ENCODE measurements around the gene MMP8.

MMP8 gene

DNA sequence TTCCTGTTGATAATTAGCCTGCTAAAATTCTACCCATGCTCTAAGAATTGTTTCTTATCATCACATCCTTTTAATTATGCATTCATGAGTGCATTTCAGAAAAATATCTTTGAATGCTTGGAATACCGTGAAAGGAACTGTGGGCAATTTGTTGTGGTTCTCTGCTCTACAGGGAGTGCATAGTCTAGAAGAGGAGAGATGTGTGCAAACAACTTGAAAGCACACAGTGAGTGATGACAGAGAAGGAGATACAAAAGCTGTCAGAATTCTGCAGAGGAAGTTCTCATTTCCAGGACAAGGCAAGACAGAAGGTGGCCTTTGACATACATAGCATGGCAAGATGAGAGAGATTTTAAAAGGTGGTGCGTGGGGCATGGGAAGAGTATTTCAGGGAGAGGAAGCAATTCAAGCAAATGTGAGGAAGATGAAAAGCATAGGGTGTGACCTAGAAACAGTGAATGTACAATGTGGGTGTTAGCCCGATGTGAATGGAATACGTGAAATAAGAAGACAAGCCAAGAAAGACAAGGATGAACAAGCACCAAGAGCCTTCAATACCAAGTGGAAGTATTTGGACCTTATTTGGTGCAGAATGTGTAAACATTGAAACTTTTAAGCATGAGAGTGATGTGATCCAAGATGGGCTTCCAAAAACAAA, 5.0 kb downstream of the MMP8 start:
- DNase-seq, result no peak

GRCh38 chr11:102717280-102717679, 7.5 kb downstream of the MMP8 start:
- no peak for DNase-seq

DNA sequence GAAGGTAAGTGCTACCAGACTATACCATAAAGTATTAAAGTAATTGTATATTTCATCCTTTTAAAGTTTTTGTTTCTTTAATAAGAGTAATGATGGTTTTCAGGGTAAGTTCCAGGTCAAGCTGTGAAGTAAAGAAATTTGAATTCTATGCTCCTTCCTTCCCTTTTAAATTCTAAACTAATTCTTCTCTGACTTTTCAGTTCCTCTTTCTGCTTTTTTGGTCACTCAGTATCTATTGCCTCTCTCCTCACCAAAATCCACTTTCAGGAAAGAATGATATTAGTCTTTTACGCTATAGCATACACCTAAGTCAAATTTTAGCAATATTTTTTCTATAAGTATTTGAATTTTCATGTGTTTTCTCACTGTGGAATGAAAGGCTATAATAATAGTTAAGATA, 8.2 kb downstream of the MMP8 start:
- DNase-seq, result no peak

GRCh38 chr11:102712137-102712536, 12.6 kb downstream of the MMP8 start:
- DNase-seq, result no peak

DNA sequence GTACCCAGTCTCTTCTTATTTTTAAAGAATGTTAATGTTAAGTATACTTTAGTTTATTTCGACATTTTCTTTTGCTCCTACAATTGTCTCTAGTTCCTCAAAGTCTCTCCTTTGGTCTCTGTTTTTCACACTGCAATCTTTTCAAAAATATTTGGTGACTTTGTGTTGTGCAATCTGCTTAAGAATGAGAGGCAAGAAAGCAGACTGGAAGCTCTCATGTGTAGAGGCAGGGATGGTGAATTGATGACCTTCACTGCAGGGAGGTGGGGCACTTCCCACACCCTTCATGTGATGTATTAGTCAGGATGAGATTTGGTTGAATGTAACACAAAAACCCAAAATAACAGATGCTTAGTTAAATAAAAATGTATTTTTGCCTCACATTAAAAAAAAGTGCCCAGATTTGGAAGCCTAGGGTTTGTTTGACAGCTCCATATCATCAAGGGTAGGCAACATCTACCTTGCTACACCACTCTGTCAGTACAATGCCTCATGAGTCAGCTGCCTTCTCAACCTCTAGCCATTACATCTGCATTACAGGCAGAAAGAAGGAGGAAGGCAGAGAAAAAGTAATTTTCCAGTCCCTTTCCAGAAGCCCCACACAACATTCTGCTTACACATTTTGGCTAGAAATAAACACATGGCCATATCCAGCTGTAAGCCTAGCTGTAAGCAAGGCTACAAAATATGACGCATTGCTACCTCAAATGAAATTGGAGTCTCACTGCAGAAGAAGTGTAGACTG, 15.4 kb downstream of the MMP8 start:
- no peak for DNase-seq

DNA sequence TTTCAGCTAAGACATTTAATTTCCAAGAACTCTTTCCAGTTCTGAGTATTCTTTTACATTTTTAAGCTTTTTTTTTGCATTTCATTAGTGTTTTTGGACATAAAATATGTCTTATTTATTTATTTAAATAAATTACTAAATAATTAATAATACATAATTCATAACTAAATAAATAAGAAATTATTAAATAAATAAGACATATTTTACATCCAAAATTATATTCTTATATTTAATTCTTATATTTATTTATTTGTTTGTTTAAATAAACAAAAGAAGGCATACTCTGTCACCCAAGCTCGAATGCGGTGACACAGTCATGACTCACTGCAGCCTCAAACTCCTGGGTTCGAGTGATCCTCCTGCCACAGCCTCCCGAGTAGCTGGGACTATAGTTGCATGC, 16.1 kb downstream of the MMP8 start:
- no peak for DNase-seq

DNA sequence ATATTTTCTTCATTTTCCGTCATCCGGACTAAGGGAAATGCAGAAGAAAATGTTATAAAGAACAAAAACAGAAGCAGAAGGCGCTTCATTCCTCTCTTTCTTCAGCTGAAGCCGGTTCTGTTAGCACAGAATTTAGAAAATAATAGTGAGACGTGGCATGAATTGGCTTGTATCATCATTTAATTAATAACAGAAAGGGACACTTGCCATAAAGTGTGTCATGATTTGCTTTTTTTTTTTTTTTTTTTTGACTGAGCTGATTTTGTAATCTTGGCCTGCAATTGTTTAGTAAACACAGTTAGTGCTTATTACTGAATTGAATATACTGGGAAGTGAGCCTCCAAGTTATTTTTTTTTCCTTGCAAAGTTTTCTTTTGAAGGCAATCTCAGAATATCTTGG, 19.1 kb downstream of the MMP8 start, which contains the start of gene MMP27:
Gene MMP27, minus strand, starts transcription at position 144 of the 400 bp plus-strand sequence. Its CDS starts 55 bp downstream, at position 89.
- DNase-seq, result no peak

DNA sequence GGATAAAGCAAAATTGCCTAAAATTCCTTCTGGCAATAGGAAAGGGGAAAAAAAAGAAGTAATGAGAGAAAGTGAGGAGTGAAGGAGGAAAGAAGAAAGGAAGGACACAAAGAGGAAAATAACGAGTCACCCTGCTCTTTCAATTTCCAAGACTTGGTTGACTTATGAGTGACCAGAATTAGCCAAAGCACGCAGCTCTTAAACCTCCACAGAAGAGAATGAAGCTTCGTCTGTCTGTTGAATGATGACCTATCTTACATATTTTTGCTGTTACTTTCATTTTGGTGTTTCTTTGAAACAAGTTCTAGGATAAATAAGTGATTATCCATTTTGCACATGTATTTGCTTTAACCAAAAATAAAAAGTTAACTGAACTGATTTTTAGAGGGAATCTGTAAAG, 19.9 kb downstream of the MMP8 start:
- no peak for DNase-seq

DNA sequence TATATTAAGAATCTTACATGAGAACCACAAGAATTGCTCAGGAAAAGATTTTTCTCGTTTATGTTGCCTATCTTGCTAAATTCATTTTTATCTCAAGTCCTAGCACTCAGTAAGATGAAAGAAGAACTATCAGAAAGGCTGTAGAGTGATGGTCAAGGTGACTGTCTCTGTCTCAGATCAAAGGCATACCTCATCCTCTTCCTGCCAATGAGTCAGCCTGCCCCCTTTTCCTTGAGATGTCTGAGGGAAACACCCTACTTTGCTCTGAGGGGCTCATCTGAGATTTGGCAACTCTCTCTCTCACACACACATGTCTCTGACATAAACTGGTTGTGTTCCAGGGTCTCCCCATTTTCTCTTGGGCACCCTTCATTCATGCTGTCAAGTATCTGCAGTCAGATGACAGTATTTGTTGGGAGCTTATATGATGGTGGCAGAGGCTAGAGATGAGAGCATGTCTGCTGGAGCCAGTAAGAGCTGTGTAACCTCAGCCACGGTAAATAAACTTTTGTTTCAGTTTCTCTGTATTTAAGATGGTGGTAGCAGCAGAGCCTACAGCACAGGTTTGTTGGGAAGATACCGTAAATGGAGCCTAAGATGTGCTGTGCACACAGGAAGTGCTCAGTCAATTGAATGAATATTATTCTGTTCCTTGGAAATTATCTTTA, 20.8 kb downstream of the MMP8 start:
- DNase-seq, result no peak

- DNase-seq, result no peak
Measured at GRCh38 chr11:102695201-102695600, 29.6 kb downstream of the MMP8 start.

DNA sequence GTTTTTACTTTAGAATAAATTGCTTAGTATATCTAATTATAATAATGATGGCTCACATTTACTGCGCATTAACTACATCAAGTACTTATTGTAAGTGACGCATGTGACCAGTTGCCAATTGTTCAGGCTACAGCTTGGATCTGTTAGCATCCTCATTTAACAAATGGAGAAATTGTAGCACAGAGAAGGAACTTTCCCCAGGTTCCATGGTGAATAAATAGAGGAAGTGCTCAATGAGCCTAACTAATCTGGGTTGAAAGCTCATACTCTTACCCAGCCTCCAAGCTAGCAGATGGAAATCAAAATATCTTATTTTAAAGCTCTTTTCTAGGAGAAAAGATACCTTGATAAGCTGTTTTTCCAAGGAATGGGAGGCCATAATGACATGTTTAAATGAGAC, 39.0 kb downstream of the MMP8 start:
- DNase-seq, result no peak

GRCh38 chr11:102685338-102685737, 39.4 kb downstream of the MMP8 start:
- no peak for DNase-seq

- no peak for DNase-seq
Measured at GRCh38 chr11:102683277-102683676, 41.5 kb downstream of the MMP8 start.

DNA sequence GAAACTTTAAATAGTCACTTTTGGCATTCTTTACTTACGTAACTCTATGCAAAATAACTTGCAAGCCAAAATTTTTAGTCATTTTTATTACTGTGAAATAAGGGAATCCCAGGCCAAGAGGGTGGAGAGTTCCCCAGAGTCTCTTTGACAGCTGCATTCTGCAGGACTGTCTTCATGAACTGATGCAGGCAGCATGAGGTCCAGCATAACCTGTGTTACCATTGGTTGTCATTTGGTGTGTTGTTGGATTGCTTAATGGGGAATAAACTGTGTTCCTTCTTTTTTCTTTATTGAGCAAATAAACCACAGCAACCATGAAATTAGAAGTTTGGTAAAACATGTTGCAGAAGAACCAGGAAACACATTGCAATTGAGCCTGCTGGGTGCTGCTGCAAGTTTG, 43.8 kb downstream of the MMP8 start:
- DNase-seq, result no peak

GRCh38 chr11:102678022-102678421, 46.7 kb downstream of the MMP8 start:
- no peak for DNase-seq

DNA sequence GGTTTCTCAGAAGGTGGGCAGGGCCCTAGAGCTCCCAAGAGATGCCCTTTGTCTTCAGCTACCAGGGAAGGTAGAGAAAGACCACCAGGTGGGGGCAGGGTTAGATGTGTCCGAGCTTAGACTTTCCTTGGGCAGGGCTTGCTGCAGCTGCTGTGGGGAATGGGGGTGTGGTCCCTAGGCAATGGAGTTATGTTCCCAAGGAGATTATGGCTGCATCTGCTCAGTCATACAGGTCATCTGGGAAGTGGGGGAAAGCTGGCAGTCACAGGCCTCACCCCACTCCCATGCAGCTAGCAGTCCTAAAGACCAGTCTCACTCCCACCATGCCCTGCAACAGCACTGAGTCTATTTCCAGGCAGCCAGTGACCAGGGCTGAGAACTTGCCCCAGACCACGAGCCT, 48.7 kb downstream of the MMP8 start:
- no peak for DNase-seq

DNA sequence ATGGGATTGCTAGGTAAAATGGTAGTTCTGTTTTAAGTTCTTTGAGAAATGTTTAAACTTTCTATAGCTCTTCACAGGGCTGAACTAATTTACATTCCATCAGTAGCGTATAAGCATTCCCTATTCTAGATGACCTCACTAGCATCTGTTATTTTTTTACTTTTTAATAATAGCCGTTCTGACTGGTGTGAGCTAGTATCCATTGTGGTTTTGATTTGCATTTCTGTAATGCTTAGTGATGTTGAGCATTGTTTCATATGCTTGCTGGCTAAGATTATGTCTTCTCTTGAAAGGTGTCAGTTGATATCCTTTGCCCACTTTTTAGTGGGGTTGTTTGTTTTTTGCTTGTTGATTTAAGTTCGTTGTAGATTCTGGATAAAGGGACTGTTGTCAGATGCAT, 55.1 kb downstream of the MMP8 start:
- no peak for DNase-seq

DNA sequence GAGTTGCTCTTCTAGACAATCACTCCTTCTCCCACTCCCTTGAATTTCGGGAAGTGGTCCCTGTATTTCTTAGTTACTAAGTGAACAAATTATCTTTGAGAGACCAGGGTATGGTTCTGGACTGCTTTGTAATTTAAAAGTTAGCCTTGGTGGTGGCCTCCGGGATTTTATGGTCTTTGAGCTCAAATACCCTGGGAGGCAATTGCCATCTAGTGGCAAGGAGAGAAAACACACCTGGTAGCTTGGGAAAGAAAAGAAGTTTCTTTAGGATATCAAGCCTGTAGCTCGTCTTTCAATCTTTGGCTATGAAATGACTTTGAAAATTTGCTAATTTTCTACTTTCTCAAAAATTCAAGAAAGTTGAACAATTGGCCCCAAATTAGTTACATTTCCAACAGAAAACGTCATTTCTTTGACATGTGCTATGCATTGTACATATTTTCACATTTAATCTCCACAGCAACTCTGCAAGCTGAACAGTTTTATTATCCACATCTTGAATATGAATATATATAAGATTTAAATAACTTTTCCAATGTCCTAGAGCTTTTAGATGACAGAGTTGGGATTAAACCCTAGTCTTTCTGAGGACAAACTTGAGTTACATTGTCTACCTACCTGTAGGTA, 58.3 kb downstream of the MMP8 start:
- no peak for DNase-seq

DNA sequence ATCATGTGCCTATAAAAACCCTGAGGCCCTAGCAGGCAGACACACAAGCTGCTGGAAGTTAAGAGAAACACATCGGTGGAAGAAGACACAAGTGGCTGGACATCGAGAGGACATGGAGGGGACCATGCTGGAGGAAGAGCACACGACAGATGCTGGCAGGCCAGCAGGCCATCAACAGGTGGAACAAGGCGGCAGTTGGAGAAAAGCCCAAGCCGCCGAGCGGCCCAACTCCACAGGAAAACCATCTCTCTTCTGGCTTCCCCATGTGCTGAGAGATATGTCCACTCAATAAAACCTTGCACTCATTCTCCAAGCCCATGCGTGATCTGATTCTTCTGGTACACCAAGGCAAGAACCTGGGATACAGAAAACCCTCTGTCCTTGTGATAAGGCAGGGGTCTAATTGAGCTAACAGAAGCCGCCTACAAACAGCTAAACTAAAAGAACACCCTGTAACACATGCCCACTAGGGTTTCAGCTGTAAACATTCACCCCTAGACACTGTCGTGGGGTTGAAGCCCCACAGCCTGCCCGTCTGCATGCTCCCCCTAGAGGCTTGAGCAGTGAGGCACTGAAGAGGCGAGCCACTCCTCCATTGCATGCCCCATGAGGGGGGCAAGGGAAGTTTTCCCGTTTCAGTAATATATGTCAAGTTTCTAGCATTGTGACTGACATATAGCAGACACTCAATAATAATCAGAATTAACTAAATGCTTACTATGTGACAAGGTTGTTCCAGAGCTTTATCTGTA, 60.6 kb downstream of the MMP8 start:
- DNase-seq, result no peak

- no peak for DNase-seq
Measured at GRCh38 chr11:102662607-102663006, 62.1 kb downstream of the MMP8 start.

Data from effector CD4-positive, alpha-beta T cell (primary cell).